ENCODE results near the gene RPL5.

The RPL5 gene

DNA sequence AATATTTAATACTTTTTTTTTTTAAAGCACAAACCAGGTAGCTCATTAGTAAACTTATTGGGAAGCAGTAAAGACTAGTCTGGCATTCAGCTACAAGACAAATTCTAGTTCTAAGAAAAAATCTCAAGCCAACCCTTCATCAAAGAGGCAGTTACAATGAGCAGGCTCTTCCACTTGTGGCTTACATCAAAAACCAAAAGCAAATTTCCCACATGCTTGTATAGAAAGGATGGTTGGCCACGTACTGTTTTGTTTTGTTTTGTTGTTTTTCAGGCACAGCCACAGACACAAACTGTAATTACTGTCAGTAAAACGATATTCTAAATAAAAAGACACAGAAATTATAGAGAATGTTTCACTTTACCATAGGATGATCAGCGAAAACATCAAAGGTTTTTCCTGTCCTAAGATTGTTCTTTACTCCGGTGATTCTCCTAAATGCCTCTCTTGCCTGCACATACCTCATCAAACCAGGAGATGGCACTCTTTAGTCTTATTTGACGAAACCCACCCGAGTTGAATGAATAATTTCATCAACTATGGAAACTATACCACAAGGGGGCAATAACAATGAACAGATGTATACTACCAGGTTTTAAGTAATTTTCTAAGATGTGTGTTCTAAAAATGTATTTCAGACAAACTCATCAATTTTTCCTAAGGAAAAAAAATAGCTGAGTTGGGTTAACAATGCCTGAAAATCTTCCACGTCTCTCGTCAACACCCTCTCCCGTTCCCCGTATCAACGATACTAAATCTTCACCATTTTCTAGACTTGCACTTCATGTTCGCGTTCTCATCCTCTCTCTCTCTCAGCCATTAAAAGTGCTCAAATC lies 26.9 kb downstream of the RPL5 start:
- DNase-seq = peak; percentile 80

DNA sequence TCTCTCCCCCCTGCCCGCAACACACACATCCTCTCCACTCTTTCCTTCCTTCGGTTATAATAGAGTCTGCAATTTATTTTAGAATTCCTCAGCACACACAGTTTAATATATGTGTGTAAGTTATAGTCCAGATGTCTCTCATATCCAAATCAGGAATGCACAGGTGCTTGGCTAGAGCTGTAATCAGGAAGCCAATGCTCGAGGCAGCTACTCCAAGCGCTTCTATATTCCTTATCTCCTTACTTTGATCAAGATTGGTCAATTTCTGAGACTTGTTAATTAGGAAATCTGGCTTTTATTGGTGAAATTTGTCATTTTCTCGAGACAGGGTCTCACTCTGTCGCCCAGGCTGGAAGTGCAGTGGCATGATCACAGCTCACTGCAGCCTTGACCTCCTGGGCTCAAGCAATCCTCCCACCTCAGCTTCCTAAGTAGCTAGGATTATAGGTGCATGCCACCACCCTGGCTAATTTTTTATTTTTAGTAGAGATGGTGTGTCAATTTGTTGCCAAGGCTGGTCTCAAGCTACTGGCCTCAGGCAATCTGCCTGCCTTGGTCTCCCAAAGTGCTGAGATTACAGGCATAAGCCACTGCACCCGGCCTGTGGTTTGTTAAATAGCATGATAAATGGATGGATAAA lies 27.7 kb downstream of the RPL5 start:
- DNase-seq = no peak

DNA sequence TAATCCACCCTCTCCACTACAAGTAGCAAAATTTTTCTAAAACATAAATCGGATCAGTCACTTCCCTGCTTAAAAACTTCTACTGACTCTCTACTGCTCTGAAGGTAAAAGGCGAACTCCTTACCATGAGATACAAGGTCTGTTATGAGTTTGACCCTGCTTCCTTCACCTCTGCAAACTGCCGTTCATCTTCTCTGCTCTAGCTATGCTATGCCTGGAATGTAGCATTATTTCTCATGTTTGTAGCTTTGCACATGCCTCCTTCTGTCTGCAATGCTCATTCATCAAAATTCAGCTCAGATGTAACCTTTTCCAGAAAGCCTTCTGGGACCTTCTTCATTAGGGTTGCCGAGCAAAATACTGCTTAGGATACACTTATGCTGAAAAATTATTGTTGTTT lies 30.8 kb downstream of the RPL5 start:
- no peak for DNase-seq

DNA sequence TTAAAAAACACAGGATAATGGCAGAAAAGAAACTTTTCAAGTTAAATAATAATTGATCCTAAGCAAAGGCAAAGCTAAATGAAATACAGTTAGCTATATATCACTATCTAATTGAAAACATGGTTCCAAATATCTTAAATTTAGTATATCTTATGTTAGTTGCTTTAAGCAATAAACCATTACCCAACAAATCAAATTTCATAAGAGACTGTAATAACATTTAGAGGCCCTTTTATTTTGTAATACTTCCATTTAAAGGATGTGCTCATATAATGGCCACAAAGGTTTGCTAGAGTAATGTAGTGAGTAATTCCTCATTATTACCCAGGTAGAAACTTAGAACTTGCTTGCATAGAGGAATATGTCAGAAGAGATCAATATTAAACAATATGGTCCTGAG lies 32.3 kb downstream of the RPL5 start:
- DNase-seq = no peak

DNA sequence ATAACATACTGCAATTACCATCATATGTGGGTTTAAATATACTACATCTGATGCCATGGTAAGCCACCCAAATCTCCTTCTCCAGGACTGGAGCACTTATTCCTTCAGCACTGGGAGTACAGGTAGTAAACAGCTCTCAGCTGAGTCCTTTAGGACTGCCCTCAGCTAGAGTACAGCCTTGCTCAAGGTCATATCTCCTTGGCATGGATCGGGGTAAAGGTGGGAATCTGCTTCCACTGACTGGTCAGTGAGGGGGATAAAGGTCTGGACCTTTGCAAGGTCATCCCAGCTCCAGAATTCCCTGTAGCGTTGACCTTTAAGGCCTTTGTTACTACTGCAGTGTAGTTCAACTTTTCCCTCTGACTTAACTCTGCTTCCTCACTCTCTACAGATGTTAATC lies 38.8 kb downstream of the RPL5 start:
- DNase-seq = no peak

DNA sequence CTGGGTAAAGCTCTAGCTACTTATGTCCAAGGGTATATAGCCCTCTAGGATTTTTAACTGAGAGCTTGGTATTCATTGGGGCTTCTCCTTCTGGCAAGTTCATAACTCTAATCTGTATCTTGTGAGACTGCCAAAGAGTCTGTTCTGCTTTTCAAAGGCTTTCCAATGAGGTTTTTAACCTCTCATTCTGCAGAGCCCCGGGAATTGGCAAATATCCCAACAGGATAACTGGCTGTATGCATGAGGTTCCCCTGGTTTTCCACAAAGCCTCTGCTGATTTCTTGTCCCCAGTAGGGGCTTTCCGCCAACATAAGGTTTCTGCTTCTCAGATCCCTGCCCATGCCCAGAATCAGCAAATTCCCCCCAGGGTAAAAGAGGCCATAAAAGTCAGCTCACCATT lies 40.9 kb downstream of the RPL5 start:
- DNase-seq = no peak

DNA sequence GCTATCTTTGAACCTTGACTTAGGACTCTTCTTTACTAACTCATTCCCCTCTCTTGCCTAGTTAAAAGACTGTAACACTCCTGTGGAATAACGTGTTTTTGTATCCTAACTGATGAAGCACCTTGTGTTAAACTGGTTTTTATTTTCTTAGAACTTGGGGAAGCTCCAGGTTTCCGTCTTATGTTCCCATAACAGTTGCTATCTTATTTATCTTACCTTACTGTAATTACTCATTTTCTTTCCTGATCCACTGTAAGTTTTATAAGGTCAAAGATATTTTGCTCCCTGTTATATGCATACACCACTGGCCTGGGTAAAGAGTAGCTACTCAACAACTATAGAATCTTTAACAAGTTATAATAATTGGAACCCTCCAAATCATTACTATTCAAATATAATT lies 43.1 kb downstream of the RPL5 start:
- no peak for DNase-seq

DNA sequence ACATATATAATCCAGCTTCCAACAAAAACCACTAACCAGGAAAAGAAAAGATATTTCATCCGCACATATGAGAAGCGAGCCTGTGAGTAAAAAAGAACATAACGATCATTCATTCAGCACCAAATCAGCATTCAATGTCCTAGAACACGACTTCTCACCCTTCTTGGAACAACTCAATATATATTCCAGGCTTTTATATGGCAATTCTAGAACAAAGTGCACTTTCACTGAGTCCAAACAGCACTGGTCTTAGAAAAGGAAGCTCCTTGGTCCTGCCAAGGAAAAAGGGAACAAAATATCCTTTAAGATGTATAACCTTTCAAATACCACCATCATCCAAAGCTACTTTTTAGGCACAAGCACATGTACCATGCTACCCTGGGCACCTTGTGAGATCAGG lies 44.5 kb downstream of the RPL5 start:
- no peak for DNase-seq

DNA sequence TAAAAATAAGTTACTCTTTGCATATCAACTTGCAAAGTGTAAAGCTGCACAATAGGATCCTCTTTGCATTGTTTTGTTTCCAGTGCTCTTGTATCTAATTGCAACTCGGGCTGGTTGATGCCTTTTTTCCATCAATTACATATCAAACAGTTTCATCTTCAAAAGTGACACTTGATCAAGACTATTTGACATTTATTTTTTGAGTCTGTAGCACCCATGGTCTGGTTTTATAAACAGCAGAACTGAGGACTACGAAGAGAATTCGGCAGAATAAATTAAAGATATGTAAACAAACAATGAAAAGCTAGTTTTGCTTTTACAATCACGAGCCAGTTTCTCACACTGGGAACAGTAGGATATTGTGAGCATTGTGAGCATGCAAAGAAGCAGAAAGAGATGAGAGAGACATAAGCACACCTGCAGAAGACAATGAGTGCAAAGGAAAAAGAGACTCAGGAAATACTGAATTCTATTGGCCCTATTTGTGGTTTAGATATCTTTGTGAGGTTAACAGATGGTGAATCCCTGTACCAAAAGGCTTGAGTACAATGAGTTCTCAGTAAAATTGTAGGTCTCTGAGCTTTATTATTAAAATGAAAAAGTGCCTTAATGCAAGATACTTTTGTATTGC lies 45.4 kb downstream of the RPL5 start:
- DNase-seq = no peak

DNA sequence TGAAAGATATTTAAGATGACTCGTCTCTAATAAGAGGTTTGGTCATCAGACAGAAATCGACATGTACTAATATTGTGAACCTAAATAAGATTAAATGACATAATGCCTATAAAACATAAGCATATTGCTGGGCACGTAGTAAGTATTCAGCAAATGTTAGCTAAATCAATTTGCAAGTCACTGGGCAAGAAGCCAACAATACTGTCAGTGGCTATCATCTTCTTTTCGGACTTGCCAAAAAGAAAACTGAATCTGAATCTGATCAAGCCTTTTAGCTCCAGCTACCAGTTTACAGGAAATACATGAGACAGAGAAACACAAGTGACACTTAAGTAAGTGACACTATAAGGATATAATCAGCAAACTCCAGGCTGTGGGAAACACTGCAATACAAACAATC lies 46.0 kb downstream of the RPL5 start:
- no peak for DNase-seq

DNA sequence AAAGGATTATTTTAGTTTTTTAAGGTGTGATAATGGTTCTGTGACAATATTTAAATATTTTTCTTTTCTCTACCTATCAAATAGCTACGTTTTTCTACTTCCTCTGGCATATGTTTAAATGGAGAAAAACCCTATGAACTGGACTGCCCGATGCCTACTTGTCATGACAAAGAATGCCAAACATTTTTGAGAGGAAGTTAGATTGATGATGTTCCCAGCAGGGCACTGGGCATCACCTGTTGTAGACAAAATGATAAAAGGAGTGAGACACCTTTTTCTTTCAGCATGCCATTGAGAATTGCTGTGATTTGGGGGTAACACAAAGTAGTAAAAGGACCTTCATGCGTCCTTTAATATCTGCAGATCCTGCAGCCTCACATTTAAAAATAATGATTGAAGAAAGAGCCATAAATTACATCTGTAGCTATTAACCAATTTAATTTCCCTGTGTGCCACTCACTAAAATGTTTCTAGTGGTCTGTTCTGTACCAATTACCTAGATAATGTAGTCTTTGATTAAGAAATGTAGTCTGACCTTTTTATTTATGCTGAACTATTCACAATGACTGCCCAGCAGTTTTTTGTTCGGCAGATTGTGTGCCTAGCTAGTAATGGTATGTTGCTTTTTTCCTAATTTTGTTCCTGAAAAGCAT lies 47.6 kb downstream of the RPL5 start:
- DNase-seq = no peak

DNA sequence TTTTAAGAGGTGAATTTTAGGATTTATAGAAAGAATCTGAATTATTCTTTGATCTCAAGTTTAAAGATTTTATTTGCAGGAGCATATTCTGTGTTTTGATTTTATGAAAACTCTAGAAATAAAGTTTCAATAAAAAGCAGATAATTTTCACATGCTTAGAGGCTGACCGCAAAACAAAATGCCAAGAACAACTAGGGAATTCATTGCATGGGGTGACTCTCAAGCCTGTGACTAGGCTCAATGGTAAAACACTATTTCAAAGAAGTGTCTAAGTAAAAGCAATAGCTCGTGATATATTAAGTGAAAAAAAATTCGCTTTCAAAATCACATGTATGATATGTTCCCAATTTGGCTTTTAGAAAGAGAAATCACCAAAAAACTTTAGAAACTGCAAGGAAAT lies 49.6 kb downstream of the RPL5 start:
- no peak for DNase-seq

DNA sequence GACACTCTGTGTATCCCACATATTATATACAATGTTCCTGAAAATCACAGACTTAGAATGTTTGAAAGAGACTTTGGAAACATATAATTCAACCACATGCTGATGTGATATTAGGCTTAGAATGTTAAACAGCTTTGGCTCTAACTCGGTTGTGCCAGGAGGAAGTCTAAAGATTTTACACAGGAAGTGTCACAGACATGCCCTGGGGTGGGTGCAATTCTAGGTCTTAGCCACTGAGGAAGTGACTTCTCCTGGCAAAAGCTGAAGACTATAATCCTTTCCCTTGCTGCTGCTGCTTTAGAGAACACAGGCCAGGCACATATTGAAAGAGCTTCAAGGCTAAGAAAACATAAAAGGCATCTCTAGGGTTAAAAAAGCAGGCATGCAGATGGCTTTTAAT lies 51.0 kb downstream of the RPL5 start:
- DNase-seq = no peak

DNA sequence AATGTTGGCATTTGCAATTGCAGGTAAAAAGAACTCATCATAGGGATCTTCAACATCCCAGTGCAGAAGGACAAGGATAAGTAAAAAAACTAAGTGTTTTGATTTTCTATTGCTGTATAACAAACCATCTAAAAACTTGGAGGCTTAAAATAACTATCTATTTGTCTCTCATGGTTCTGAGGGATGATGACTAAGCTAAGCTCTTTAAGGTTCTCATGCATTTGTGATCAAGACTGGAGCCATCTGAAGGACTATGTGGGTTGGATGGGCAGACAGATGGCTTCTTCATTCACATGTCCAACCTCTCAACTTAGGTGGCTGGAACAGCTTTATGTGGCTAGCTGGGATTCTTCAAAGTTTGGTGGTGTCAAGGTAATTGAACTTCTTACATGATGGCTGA lies 51.5 kb downstream of the RPL5 start:
- DNase-seq = no peak

DNA sequence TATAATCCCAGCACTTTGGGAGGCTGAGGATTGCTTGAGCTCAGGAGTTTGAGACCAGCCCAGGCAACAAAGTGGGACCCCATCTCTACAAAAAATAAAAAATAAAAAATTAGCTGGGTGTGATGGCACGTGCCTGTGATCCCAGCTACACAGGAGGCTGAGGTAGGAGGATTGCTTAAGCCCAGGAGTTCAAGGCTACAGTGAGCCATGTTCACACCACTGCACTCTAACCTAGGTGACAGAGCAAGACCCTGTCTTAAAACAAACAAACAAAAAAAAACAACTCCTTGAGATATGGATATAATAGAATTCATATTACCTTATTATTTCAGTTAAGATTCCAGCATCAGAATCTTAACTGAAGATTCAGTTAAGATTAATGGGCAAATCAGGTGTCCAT lies 52.4 kb downstream of the RPL5 start:
- DNase-seq = no peak

DNA sequence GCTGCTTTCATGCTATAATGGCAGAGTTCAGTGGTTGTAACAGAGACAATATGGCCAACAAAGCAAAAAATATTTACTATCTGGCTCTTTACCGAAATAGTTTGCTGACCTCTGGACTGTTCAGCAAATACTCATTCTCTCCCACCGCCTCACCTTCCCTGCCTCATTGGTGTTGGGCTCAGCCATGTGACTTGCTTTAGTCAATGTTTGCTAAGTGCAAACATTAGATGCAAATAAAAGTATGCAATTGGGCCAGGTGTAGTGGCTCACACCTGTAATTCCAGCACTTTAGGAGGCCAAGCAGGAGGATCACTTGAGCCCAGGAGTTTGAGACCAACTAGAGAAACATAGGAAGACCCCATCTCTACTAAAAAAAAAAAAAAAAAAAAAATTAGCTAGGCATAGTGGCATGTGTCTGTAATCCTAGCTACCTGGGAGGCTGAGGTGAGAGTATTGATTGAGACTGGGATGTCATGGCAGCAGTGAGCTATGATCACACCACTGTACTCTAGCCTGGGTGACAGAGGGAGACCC lies 55.1 kb downstream of the RPL5 start:
- DNase-seq = no peak

DNA sequence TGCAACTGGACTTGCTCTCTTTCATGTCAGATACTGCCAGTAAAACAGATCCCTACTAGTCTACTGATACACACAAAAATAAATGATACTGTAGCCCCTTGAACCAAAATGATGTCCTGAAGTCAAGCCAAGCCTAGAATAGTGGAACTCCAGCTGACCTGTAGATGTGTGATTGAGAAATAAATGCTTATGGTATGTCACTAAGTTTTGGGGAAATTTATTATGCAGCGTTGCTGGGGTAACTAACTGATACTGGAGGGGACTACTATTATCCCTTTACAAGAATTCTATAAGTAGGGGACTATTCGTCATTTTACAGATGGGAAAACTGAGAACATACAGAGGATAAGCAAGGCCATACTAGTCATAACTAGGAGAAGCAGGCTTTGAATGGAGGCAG lies 55.6 kb downstream of the RPL5 start:
- DNase-seq = no peak
